Loucy (cell line): Measurements from ENCODE around the gene IFNA5.

Experiments
- EZH2phosphoT487 ChIP-seq: fragments of 200-600 bp; IDR thresholded peaks from 2 replicates; pipeline ENCODE4 v1.6.1; 2018; ENCODE audit warnings: antibody characterized with exemption, mild to moderate bottlenecking, moderate library complexity, borderline replicate concordance
- TF ChIP-seq, protein P1 (sequence below): fragments of 200-600 bp; sonication (generic); conservative IDR thresholded peaks from 2 replicates; pipeline ENCODE4 v1.5.1; 2014; ENCODE audit warnings: mild to moderate bottlenecking, antibody characterized with exemption, low read length

DNA sequence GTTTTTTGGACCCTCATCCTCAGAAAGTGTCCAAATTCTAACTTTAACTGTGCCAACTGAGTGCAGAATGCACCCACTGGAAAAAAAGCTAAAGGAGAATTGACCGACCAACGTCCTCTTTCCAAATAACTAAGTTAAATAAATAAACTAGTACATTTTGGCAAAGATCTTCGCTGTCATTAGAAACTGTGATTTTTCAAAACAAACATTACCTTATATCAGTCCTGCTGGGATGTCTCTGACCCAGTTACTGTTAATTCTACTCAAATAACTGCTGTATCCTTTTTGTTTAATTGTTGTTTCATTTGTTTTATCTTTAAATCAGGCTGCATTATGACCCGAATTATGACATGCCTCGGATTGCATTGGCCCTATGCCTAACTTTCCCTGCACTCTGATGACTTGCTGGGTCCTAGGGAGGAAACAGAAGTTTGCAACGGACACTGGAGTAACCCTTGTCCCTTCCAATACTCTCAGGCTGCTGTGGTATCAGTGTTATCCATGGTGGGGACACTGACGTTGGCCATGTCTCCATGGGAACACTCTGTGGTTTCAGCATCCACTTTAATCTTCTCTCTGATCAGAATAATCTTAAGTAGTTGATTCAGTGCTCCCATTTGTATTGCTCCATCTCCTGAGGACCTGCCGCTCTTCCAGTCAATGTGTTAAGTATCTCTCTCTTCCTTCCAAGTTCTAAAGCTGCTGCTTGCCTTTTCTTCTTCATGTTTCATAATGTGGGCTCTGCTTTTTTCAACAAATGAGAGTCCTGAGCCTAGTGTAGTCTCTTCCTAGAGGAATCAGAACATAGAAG, 11.1 kb upstream of the IFNA5 start:
- TF ChIP-seq, protein P1, sequence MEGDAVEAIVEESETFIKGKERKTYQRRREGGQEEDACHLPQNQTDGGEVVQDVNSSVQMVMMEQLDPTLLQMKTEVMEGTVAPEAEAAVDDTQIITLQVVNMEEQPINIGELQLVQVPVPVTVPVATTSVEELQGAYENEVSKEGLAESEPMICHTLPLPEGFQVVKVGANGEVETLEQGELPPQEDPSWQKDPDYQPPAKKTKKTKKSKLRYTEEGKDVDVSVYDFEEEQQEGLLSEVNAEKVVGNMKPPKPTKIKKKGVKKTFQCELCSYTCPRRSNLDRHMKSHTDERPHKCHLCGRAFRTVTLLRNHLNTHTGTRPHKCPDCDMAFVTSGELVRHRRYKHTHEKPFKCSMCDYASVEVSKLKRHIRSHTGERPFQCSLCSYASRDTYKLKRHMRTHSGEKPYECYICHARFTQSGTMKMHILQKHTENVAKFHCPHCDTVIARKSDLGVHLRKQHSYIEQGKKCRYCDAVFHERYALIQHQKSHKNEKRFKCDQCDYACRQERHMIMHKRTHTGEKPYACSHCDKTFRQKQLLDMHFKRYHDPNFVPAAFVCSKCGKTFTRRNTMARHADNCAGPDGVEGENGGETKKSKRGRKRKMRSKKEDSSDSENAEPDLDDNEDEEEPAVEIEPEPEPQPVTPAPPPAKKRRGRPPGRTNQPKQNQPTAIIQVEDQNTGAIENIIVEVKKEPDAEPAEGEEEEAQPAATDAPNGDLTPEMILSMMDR: no peak
- no peak for TF ChIP-seq EZH2phosphoT487
